Gastroesophageal sphincter (tissue), 3 donors: Measurements from ENCODE around the gene SHISA9.

Experiments used
- EP300 ChIP-seq: sonication (generic); formaldehyde crosslinking; IDR thresholded peaks from one replicate; pipeline ENCODE4 v1.6.1; 2017; ENCODE audit warnings: antibody characterized with exemption, mild to moderate bottlenecking
- POLR2A ChIP-seq, 2 donors: fragments of 450-650 bp; IDR thresholded peaks; one replicate each; pipeline ENCODE4 v1.6.1; 2017; ENCODE audit warnings: antibody characterized with exemption in 2 of 2, mild to moderate bottlenecking in 2 of 2, moderate library complexity in 1 of 2
- POLR2AphosphoS5 ChIP-seq: sonication (generic); formaldehyde crosslinking; IDR thresholded peaks from one replicate; pipeline ENCODE4 v1.6.1; 2017; ENCODE audit warnings: antibody characterized with exemption
- TF ChIP-seq, protein P1 (sequence below), 4 experiments: fragments of 200-600 bp in 2 of 4; fragments of 450-650 bp in 2 of 4; sonication (generic) in 1 of 4; IDR thresholded peaks; one replicate each; pipeline ENCODE4 v1.5.1; 2017 to 2019; ENCODE audit warnings: antibody characterized with exemption in 4 of 4, mild to moderate bottlenecking in 2 of 4, moderate library complexity in 2 of 4

DNA sequence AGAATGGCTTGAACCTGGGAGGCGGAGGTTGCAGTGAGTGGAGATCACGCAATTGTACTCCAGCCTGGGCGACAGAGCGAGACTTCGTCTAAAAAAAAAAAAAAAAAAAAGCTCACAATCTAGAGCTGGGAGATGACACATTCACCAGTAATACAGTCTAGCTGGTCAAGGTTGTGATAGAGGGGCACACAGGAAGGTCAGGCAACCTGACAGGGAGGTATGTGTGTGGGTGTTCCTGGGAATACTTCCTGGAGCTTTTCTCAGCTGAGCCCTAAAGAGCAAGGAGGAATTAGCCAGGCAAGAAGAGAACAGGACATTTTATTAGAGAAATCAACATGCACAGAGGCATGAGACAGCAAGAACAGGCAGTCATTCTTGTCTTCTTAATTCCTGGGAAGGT is 216.7 kb downstream of the SHISA9 start:
- TF ChIP-seq, protein P1, sequence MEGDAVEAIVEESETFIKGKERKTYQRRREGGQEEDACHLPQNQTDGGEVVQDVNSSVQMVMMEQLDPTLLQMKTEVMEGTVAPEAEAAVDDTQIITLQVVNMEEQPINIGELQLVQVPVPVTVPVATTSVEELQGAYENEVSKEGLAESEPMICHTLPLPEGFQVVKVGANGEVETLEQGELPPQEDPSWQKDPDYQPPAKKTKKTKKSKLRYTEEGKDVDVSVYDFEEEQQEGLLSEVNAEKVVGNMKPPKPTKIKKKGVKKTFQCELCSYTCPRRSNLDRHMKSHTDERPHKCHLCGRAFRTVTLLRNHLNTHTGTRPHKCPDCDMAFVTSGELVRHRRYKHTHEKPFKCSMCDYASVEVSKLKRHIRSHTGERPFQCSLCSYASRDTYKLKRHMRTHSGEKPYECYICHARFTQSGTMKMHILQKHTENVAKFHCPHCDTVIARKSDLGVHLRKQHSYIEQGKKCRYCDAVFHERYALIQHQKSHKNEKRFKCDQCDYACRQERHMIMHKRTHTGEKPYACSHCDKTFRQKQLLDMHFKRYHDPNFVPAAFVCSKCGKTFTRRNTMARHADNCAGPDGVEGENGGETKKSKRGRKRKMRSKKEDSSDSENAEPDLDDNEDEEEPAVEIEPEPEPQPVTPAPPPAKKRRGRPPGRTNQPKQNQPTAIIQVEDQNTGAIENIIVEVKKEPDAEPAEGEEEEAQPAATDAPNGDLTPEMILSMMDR (IDR thresholded peaks at IDR 0.05): no peak
- TF ChIP-seq POLR2A (IDR thresholded peaks at IDR 0.05) (no peak), POLR2AphosphoS5 (no peak), EP300 (no peak)
